DMS153 treated with DMSO at 0.1 percent for 48 hours (cell line): ENCODE results near the gene CALY.

Experiments
- DNase-seq: peaks from one replicate; lab custom pipeline; 2025; ENCODE audit not compliant: unreplicated experiment; lab: John Stamatoyannopoulos, UW

The CALY gene

DNA sequence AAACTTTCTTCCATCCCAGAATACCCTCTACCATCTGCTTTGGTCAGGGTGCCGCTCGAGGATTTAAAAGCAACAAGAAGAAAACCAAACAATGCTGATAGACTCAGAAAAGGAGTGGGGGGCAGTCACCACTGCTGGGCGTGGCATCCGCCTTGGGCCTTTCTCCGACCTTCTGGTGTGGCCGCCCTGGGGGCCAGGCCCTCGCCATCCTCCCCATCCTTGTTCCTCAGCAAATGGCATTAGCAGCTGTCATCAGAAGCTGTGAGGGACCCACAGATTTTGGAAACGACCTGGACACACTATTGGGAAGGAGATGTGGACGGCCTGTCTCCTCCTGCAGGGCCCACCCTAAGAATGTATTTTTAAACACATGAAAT is 23.9 kb downstream of the CALY start:
- no peak for DNase-seq

DNA sequence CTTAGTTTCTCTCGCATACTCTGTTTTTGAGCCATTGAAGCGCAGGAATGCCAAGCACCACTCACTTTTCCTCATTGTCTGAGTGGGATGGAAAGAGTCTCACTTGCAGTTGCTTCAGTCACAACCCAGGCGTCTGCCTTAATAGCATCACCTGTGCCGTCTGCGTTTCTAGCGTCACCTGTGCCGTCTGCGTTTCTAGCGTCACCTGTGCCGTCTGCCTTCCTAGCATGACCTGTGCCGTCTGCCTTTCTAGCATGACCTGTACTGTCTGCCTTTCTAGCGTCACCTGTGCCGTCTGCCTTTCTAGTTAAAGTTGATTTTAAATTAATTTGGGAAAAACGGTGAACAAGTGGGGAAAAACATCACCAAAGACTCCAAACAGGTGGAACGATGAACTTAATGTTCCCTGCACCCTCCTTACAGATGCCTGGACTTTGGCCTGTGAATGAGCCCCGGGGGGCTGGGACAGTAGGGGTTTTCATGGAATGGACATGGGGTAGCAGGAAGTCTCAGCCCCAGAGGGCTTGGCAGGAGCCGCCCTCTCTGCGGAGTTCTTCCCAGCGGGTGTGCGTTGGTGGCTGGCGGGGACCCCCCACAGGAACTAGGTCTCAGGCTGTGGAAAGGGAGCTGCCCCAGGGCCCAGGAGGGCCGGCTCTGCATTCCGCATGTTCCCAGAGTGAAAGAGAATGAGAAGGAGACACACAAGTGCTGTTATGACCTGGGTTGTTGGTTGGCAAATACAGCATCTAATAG is 24.5 kb downstream of the CALY start:
- no peak for DNase-seq

DNA sequence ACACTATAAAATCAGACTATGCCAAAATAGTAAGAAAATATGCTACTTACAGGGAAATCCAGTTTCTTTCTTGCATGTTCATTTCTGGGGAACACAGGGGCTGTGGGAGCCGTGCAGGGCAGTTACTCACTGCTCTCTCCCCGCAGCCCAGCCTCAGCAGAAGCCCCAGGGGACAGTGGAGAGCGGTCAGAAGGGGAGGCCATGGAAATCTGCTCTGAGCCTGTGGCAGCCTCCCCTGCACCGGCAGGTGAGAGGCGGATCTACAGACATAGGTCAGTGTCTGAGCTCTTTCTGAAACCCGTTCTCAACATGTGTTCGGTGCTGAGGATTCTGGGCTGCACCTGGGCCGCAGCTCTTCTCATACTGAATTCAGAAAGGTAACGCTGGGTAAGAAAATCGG is 25.1 kb downstream of the CALY start:
- no peak for DNase-seq

DNA sequence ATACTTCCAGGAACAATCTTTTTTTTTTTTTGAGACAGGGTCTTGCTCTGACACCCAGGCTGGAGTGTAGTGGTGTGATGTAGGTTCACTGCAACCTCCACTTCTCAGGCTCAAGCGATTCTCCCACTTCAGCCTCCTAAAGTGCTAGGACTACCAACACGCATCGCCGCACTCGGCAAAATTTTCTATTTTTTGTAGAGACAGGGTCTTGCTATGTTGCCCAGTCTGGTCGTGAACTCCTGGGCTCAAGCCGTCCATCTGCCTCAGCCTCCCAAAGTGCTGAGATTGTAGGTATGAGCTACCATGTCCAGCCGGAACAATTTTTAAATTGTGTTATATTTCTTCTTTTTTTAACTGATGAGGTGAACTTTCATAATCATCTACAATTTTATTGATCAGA is 25.9 kb downstream of the CALY start:
- no peak for DNase-seq

DNA sequence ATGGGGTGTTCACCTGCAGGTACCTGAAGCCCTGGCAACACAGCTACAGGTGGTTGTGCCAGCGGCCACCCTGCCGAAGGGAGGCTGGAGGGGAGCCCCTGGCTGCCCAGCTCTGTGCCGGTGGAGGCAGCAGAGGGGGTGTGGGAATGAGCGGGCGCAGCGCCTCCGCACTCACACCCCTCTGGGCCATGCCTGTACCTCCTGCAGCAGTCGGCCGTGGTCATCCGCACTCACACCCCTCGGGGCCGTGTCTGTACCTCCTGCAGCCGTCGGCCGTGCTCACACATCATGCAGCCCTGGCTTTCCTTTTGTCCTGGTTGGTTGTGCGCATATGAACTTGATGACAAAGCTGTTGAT is 26.3 kb downstream of the CALY start:
- no peak for DNase-seq

DNA sequence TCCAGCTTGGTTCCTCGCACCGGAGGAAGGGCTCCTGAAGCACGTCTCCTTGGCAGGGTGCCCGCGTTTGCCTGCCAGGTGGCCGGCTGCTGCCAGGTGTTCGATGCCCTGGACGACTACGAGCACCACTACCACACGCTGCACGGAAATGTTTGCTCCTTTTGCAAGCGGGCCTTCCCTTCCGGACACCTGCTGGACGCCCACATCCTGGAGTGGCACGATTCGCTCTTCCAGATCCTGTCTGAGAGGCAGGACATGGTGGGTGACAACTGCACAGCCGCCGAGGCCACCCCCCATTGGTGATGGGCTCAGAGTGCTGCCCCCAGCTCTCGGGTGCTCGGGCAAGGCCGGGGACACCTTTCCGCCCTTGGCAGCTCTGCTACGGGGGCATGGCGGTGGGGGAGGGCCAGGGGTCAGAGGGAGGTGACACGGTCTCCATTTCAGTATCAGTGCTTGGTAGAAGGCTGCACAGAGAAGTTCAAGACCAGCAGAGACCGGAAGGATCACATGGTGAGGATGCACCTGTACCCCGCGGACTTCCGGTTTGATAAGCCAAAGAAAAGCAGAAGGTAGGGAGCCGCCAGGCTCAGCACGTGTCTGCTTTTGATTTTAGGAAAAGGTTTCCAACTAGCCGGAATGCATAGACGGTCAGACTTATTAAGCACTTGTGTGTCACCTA is 26.8 kb downstream of the CALY start:
- peak; percentile 38 for DNase-seq

DNA sequence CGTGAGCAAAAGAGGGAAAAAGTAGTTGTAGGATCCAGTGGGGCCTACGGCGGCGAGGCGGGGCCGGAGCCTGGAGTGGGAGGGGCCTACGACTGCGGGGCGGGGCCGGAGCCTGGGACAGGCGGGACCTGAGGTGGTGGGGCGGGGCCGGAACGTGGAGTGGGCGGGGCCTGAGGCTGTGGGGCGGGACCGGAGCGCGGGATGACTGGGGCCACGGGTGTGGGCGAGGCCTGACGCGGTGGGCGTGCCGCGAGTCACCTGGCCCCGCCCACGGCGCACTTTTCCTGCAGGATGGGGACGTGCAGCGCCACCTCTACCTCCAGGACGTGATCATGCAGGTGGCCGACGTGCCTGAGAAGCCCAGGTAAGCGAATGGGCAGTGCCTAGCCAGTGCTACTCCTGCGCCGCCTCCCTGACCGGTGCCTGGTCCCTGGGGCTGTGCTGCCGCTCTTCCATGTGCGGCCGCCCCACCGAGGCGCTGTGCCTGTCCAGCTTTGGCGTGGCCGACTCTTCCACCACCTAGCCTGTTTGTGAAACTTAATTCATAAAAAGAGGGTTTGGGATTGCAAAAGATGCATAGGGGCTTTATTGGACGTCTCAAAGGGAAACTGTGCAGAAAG is 27.5 kb downstream of the CALY start:
- peak; percentile 82 for DNase-seq

DNA sequence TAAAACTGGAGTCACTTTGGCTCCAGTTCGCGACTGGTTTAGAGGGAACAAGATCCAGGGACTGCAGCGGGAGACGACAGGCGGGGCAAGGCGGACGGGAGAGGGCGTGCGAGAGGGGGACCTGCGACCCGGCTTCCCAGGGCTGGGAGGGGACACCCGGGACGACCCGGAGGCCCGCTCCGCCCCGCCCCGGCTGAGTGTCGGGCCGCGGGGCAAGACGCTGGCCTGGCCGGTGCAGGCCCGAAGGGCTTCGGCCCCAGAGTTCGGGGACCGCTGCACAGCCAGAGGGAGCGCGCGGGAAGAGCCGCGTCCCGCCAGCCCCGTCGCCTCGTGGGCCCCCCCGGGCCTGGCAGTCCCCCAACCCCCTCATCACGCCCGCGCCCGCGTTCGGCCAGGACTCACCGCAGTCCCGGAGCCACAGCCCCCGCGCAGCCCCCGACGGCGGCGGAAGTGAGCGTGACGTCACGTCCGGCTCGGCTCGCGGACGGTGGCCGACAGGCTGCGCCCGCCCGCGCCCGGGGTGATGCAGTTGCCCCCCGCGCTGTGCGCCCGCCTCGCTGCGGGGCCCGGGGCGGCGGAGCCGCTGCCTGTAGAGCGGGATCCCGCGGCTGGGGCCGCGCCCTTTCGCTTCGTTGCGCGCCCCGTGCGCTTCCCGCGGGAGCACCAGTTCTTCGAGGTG is 28.1 kb downstream of the CALY start, which contains the start of the genes TUBGCP2 and ZNF511:
TUBGCP2 (minus strand) TSS at position 452 of the 679 bp plus-strand sequence. CDS start 5,931 bp downstream, outside the sequence.
ZNF511 (plus strand) TSS at position 494 of the 679 bp plus-strand sequence; CDS start at position 524, 30 bp downstream.
- DNase-seq, result peak; percentile 58

DNA sequence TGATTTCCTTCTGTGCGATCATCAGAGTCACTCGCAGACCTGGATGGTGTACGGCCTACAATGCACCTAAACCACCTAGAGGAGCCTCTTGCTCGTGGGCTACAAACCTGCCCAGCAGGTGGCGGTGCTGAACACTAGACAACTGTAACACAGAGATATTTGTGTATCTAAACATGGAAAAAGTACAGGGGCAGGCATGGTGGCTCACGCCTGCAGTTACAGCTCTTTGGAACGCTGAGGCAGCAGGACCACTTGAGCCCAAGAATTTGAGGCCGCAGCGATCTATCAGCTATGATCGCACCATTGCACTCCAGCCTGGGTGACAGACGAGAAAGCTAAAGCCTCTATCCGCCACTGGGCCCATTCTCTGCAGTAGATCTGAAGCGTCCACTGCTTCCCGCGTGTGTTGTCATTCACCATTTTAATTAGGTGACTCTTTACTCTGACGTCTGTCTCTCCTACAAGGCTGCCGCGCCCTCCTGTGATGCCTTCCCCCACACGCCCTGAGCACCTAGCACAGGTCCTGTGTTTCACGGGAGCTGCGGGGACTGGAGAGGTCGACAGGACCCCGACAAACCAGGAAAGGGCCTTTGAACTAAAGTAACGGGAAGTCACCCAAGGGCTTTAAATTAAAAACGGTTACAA is 28.8 kb downstream of the CALY start:
- peak; percentile 69 for DNase-seq

DNA sequence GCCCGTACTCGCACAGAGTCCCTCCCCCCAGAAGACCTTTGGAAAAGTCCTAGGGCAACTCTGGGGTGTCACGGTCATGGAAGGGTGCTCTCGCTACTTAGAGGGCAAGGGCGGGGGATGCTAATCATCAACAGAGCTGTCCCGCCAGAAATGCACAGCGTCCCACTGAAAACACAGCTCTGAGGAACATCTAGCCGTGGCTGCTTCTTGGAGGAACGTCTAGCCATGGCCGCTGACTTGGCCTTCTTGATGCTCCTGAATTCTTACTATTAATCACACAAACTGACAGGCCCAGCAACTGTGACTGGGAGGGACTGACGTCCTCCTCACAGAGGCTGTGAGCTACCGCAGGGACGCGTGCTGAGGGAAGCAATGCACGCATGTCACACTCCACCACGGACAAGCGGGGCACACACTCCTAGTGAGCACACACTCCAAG is 29.7 kb downstream of the CALY start:
- no peak for DNase-seq

DNA sequence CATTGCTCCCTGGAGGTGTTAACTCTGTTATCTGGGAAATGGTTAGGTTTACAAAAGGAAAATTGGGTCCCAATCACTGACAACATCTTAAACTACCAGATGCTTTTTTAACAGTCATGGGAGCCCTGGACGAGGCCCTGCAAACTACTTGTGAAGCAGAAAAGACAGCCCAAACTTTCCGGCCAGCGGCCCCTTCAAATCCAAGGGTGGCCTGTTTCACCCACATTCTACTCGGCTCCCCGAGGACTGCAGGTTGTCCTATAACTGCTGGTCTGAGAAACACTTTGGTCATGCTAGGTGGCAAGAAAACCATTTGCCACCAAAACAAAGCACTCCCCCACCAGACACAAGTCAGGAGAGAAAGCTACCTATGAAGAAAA is 30.6 kb downstream of the CALY start:
- no peak for DNase-seq

DNA sequence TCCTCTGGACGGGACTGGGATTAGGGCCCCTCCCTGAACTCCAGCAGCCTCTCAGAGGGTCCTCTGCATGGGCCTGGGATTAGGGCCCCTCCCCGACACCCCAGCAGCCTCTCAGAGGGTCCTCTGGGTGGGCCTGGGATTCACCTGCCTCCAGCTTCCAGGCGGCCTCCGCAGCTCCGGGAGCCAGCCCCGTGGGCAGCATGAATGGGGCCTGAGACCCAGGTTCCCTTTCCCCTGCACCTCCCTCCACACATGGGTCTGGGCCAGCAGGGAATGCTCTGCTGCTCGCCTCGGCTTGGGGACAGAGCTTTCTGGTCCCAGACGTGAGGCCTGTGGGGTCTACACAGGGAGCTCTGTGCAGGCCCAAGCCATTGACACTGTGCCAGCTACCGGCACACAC is 33.5 kb downstream of the CALY start:
- DNase-seq, result no peak

DNA sequence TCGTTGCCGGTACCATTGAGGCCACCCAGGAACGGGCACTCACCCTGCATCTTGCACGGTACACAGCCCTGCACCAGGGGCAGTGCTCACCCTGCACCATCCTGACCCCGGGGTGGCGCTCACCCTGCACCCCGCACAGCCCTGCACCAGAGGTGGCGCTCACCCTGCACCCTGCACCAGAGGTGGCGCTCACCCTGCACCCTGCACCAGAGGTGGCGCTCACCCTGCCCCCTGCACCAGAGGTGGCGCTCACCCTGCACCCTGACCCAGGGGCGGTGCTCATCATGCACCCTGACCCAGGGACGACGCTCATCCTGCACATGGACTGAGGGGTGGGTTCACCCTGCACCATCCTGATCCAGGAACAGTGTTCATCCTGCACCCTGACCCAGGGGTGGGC is 34.5 kb downstream of the CALY start:
- DNase-seq, result no peak

DNA sequence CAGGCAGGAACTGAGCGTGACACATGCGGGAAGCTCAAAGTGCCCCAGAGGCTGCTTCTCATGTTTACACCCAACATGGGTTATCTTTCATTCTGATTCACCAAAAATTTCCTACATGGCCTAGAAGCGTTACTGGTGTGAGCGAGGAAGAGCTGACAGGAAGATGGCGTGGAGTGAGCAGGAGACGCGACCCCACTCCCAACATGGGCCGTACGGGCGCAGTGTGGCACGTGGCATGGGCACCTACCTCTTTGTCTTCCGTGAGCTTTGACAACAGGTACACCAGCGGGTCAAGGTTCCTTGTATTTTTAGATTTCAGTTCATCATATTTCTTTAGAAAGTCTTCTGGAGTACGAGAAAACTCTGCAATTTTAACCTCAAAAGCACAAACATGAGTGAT is 37.0 kb downstream of the CALY start:
- DNase-seq, result no peak

DNA sequence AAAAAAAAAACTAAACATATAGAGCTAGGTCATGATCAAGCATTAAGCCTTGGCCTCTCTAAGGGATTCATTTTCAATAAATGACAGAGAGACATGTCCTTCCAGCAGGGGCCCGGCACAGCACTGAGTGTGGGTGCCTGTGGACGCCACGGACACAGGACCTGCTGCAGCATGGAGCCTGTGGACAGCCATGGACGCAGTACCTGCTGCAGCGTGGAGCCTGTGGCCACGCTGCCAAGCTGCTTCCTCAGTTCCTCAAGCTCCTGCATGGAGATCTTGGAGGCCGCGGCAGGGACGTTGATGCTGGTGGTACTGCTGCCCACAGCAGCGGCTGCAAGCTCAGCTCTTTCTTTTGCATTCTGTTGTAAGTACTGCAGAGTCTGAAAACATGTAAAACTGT is 37.5 kb downstream of the CALY start:
- DNase-seq, result no peak

DNA sequence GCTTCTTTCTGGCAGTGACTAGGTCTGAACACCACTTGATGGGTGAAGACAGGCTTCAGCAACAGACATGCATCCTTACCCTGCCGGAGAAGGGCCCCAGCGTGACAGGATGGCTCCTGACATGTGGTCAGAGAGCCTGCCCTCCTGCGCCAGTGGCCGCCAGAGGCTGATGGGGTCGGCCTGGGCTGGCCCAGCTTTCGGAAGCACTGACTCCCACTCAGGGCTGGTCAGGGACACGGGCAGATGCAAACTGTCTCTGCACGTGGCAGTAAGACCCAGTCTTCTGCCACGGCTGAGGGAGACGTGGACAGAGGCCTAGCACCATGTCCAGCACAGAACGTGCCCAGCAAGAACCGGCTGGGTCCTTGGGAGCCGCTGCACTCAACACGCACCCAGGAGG is 38.2 kb downstream of the CALY start:
- DNase-seq, result no peak

DNA sequence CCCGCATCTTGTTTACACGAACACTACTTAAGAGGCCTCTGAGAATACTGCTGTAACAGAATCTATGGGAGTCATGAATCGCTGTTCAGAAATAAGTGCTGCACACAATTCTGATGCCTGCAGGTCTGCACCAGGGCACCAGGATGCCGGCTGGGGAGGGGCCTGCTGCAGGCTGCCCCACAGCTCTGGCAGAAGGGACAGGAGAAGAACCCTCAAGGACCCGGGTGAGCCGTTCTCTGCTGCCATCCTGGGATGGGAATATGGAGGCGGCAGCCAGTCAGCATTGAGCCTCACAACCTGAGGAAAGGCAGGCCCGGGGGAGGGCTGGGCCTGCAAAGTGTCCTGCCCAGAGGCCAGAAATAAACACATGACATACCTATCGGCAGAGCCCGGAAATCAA is 39.2 kb downstream of the CALY start:
- no peak for DNase-seq

DNA sequence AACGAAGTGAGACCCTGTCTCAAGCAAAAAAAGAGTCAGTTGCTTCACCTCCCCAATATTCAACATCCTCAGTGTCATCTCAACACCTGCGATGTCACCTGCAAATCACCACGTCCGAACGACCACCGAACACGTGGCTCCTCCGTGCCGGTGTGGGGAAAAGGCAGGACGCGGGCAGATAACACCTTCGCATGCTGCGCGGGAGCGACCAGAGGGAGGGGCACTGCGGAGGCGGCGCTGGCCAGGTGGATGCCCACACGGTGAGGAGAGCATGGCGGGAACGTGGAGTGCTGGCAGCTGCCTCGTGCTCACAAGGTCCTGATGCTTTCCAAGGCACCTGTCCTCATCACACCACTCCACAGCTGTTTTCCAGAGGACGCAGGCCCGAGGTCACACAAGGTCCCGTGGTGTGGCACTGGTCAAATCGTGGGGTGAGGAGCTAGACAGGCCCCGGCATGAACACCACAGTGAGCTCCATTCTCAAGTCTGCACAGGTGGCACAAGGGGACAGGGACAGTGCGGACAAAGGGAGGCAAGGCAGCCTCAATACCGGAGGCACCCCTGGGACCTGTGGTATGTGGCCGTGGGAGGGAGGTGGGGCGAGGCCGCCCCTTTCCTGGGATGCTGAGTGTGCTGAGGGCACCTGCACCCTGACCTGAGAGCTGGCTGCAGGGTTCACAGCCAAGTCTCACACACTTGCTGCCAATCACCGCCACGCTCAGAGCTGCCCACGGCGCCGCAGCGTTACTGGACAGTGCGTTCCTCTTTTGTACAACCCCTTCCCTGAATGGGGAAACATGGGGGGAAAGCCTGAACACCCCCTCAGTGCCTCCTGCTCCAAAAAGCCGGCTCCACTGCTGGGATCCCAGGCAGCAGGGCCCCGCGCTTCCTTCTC is 41.0 kb downstream of the CALY start:
- no peak for DNase-seq

DNA sequence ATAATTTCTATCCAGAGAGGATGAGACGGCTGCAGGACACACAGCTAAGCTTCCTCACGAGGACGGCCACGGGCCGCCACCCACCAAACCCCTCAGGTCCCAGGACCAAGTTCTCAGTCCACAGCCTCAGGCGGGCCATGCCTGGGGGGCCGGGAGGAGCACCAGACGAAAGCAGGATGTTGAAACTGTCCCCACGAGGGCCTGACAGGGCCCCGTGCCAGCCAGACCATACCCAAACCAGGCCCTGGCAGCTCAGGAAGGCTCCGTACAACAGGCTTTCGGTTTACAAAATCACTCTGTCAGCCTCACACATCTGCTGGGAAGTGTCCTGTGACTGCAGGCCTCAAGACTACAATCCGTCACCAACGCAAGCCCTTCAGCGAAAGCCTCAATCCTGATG is 42.5 kb downstream of the CALY start:
- DNase-seq, result no peak

DNA sequence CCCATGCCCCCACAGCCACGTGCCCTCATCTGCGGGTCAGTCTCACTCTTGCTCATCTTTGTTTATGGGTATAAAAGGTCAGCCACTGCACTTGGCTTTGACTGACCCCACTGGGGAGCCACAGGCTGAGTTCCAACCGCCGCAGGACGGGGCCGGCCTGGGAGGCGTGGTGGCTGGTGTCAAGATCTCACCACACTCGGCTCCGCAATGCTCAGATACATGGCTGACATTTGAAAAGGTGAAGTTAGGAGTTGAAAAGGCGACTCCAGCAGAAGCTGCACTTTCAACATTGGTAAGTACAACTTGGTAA is 42.9 kb downstream of the CALY start:
- no peak for DNase-seq
